Prostate gland (tissue), 2 donors: Measurements from ENCODE around the gene TET2.

Experiments used
- POLR2A ChIP-seq: fragments of 450-650 bp; IDR thresholded peaks from one replicate; pipeline ENCODE4 v1.6.1; 2016; ENCODE audit warnings: antibody characterized with exemption, mild to moderate bottlenecking
- TF ChIP-seq, protein P1 (sequence below), 4 experiments: fragments of 200-600 bp in 2 of 4; fragments of 450-650 bp in 2 of 4; sonication (generic) in 2 of 4; IDR thresholded peaks; 1 replicate in 3 of 4; 2 replicates in 1 of 4; pipeline ENCODE4 v1.5.1; 2016 to 2019; ENCODE audit warnings: antibody characterized with exemption in 4 of 4, mild to moderate bottlenecking in 2 of 4, moderate library complexity in 2 of 4

DNA sequence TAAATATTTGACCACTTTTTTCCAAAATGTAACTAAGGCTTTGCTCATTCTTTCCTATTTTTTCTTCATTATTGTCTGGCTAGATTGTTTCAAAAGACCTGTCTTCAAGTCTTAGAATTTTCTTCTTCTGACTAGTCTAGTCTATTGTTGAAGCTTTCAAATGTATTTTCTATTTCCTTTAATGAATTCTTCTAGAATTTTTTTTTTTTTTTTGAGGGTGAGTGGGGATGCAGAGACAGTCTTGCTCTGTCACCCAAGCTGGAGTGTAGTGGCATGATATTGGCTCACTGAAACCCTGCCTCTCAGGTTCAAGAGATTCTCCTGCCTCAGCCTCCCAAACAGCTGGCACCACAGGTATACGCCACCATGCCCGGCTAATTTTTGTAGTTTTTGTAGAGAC, 141.4 kb downstream of the TET2 start:
- no peak for TF ChIP-seq POLR2A
- TF ChIP-seq, protein P1, sequence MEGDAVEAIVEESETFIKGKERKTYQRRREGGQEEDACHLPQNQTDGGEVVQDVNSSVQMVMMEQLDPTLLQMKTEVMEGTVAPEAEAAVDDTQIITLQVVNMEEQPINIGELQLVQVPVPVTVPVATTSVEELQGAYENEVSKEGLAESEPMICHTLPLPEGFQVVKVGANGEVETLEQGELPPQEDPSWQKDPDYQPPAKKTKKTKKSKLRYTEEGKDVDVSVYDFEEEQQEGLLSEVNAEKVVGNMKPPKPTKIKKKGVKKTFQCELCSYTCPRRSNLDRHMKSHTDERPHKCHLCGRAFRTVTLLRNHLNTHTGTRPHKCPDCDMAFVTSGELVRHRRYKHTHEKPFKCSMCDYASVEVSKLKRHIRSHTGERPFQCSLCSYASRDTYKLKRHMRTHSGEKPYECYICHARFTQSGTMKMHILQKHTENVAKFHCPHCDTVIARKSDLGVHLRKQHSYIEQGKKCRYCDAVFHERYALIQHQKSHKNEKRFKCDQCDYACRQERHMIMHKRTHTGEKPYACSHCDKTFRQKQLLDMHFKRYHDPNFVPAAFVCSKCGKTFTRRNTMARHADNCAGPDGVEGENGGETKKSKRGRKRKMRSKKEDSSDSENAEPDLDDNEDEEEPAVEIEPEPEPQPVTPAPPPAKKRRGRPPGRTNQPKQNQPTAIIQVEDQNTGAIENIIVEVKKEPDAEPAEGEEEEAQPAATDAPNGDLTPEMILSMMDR (IDR thresholded peaks at IDR 0.05), result no peak
